ENCODE measurements around the gene PPCS.

DNA sequence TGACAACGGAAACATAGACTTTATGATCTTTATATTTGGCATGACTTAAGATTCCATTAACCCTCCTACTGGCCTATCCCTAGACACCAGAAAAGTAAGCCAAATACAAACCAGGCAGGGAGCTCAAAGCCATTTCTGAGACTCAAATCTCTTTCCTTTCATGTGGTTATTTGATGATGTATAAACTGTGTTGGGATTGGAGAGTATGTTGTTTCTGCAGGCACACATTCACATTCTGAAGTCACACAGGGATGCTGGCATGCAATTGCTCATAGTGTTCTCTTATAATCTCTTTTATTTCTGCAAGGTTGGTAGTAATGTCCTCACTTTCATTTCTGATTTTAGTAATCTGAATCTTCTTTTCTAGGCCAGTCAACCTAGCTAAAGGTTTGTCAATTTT lies 6.3 kb upstream of the PPCS start:
- TF ChIP-seq POLR2A (IDR thresholded peaks at IDR 0.05), result no peak
- TF ChIP-seq, protein P1, sequence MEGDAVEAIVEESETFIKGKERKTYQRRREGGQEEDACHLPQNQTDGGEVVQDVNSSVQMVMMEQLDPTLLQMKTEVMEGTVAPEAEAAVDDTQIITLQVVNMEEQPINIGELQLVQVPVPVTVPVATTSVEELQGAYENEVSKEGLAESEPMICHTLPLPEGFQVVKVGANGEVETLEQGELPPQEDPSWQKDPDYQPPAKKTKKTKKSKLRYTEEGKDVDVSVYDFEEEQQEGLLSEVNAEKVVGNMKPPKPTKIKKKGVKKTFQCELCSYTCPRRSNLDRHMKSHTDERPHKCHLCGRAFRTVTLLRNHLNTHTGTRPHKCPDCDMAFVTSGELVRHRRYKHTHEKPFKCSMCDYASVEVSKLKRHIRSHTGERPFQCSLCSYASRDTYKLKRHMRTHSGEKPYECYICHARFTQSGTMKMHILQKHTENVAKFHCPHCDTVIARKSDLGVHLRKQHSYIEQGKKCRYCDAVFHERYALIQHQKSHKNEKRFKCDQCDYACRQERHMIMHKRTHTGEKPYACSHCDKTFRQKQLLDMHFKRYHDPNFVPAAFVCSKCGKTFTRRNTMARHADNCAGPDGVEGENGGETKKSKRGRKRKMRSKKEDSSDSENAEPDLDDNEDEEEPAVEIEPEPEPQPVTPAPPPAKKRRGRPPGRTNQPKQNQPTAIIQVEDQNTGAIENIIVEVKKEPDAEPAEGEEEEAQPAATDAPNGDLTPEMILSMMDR (IDR thresholded peaks at IDR 0.05), result no peak

Measured in gastroesophageal sphincter (tissue), 3 donors.